ENCODE data around the gene FAM50B.

Gene FAM50B

GRCh38 chr6:3806169-3806922, 42.8 kb upstream of the FAM50B start:
- no peak for TF ChIP-seq CTCF (IDR thresholded peaks at IDR 0.05)

GRCh38 chr6:3808199-3808598, 41.0 kb upstream of the FAM50B start:
- no peak for TF ChIP-seq CTCF (IDR thresholded peaks at IDR 0.05)

GRCh38 chr6:3808759-3809514, 40.2 kb upstream of the FAM50B start:
- TF ChIP-seq CTCF (IDR thresholded peaks at IDR 0.05) = no peak

- no peak for TF ChIP-seq CTCF (IDR thresholded peaks at IDR 0.05)
These were observed 39.7 kb upstream of the FAM50B start for GRCh38 chr6:3809515-3809891.

GRCh38 chr6:3809982-3810381, 39.2 kb upstream of the FAM50B start:
- TF ChIP-seq CTCF (IDR thresholded peaks at IDR 0.05) = no peak

GRCh38 chr6:3811191-3811590, 38.0 kb upstream of the FAM50B start:
- TF ChIP-seq CTCF (IDR thresholded peaks at IDR 0.05) = no peak

GRCh38 chr6:3812596-3812995, 36.6 kb upstream of the FAM50B start:
- no peak for TF ChIP-seq CTCF (IDR thresholded peaks at IDR 0.05)

Measured in LNCAP (cell line).